Globus pallidus (tissue), 1 donor: Measurements from ENCODE around the gene PRKN.

Source experiments
- DNase-seq: peaks from one replicate; pipeline ENCODE4 v3.0.0-alpha.2; 2015; ENCODE audit warnings: low spot score

Gene PRKN

DNA sequence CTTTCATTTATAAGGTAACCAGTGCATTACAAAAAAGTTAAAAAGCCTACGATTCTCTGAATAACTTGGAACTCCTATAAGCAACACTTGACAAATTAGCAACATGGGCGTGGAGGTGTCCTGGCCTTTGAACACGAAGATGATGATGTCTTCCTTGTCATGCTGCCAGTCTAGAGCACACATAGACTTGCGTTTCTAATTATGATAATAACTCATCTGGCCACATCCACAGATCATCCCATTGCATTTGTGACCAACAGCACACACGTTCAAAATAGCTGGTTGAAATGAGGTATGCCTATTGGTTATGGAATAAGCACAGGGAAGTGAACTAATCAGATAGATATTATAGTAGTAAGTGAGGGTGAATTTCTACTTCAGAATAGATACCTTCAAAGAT is 608.9 kb downstream of the PRKN start:
- no peak for DNase-seq

DNA sequence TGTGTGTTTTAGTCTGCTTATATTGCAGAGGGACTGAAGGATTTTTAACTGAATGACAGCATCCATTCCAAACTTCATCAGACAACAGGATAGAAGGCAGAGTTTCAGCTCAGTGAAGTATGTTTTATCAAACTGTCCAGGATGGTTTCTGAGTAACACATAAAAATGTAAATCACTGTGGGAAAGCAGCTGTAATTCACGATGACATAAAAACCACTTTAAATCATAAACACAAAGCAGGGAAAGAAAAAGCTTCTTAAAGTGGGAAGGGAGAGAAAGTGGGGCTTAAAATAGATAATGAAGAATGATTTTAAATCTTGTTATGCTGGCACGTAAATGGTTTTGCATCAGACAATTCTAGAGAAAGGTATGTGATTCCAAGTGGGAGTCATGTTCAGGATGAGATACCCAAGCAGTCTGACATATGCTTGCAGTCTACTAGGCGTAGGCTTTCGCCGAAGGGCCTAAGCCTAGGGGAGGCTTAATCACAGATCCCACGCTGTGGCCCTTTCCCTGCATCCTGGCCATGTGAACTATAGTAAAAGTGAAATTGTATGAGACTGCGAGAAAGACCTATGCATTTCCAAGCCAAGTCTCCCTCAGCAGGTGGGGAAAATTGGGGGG is 610.6 kb downstream of the PRKN start:
- DNase-seq: no peak

DNA sequence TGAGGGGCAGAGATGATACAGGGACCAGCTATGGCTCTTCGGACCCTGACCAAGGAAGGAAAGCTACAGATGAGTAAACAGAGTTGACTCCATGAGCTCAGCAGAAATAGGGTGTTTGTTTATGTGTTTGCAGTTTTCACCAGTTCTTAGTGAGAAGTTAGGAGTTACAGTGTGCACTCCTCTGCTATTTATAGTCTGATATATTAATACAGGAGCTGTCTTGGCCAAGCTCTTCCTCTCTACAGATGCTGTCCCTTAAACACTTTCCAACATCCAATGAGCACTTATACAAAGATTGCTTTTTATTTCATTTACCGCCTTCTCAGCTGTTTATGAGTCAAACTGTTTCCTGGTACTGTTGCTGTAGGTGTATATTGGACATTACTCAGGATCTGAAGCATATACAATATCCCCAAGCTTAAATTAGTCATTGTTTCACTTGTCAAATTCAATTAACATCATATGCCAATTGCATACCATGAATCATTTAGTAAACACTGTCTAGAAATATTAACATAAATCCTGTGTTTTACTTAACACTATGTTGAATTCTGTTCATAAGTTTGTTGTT is 618.0 kb downstream of the PRKN start:
- DNase-seq: no peak

DNA sequence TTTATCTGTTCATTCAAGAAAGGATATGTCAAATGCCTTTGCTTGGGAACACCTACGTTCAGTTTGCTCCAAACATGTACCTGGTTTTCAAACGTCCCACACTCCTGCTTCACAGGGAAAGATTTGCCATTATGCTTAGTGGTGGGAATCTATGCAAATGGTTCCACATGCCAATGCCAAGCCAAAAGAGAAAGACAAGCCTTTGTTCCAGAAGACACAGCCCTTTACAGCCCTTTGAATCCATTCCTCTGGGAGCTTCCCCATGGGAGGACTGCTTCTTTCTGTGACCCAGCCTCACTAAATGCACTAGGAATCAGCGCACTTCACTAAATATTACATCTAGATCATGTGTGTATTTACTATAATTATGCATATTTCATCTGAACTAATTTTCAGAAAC is 619.5 kb downstream of the PRKN start:
- peak; percentile 22 for DNase-seq

DNA sequence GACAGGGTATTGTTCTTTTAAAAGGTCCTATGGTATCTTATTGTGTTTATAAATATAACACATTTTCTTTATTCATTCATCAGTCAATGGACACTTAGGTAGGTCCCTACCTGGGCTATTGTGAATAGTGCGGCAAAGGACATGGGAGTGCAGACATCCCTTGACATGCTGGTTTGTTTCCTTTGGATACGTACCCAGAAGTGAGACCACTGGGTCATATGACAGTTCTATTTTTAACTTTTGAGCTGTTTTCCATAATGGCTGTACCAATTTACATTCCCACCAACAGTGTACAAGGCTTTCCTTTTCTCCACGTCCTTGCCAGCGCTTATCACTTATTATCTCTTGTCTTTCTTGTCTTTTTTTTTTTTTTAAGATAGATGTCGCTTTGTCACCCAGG is 627.5 kb downstream of the PRKN start:
- no peak for DNase-seq

DNA sequence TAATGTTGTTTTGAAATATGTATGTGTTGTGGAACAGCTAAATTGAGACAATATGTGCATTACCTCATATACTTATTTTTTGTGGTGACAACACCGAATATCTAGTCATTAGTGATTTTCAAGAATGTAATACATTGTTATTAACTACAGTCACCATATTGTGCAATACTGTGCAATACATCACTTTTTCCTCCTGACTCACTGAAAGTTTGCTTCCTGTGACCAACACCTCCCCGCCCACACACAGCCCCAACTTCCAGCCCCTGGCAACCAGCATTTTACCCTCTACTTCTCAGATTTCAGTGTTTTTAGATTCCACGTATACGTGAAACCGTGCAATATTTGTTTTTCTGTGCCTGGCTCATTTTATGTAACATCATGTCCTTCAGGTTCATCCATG is 627.9 kb downstream of the PRKN start:
- no peak for DNase-seq

DNA sequence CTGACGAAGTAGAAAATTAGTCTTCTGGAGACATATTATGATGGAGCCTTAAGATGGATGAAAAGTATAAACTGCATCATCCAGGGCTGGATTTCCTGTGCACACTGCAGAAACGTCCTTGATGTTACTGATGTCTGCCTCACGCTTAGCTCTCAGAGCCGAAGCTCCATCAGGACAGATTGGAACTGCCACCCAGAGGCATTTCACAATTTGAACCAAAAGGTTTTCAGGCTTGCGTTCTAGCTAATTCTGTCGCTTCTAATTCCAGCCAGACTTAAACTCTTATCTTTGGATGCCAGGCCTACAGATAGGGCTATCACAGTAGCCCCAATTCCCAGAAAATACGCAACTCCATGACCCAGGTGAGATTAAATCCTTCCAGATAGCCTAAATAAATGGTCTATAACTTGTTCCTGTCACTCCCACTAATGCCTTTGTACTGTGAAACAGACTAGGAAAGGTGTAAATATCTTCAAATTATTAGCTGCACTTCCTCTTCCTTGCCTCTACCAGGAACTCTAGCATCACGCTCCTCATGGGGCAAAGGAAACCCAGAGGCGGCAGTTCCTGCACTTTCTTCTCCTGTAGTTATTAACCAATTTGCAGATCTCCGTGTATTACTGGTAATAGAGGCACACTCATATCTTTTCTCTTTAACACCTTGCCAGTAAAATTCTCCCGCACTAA is 634.6 kb downstream of the PRKN start:
- no peak for DNase-seq

DNA sequence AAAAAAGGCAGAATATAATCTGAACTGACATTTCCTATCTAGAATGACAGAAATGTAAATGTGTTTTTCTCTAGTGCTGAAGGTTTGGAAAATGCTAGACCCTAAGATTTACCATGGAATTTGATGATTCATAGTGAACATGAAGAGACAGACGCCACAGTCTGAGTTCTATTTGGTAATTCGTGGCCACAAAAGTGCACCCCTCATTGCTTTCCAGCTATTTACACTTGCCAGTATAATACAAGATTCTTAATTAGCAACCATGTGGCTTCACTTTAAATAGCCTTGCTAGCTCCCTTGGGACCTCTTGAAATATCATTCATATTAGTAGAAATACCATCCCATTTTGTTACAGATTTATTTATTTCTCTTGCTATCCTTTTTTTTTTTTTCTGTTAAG is 636.8 kb downstream of the PRKN start:
- no peak for DNase-seq

DNA sequence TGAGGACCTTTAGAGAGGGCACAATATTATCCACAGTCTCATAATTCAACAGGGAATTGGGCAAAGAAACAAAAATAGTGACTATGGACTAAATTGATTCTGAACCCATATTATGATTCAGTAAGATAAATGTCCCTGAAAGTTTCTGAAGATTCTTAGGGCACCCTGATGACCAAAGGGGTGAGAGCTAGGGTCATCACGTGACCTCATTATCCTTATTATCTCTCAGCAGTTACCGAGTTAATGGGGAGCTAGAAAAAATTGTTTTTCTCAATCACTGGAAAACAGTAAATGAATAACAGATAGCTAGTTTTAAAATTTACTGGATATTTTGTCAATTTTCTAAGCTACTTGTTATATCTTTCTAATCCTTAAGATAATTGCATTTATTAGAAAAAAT is 639.5 kb downstream of the PRKN start:
- DNase-seq: no peak

DNA sequence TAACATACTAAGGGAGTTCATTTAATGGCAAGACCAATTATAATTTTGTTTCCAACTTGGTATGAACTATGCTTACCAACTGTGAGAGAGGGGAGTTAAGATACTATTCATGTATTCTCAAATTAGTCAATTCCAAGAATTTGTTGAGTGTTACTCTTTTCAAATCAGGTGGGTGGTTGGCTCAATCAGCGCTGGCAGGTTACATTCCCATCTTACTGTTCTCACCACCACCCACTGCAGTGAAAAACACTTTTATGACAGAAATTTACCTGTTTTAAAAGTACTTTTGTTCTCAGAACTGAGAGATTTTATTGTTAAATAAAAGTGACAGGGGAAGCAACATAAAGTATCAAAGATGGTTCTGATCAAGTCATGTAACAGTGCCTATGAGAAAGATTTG is 642.0 kb downstream of the PRKN start:
- no peak for DNase-seq

DNA sequence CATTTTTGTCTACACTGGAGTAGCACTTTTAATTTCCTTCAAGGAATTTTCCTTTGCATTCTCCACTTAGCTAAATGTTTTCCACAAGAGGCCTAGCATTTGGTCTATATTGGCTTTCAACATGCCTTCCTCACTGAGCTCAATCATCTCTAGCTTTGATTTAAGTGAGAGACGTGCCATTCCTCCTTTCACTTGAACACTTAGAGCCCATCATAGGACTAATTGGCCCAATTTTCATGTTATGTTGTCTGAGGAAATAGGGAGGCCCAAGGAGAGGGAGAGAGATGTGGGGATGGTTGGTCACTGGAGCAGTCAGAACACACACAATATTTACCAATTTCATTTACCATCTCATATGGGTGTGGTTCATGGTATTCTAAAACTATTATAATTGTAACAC is 645.0 kb downstream of the PRKN start:
- DNase-seq: no peak

DNA sequence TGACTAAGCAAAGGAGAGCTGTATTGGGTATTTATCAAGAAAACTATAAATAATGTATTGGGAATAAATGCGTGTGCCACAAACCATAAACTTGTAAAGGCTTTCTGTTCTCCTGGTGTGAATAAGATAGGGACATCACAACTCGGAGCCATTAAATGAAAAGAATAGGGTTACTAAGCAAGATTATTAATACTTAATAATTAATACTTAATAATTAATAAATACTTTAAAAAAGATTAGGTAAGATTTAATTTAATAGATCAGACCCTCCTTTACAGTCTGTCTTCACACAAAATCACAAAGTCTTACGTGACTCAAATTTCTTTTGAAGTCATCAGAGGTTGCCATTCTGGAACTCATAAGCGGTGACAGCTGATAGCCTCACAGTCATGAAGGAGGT is 648.9 kb downstream of the PRKN start:
- DNase-seq: no peak

DNA sequence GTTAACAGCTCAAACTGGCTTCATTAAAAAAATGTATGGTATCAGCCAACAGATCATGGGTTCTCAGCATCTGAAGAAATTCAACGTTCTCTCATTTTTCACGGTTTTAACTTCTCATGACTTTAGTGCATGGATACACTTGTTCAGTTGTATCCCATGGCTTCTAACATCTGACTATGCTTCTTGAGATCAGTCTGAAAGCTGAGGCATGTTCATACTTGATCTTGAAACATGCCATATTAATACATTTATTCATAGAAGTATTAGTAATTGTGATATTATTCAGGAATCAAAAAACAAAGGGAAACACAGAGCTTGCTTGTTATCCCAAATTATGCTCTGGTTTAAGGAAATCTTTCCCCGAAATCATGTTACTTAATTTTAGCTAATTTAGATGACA is 649.4 kb downstream of the PRKN start:
- no peak for DNase-seq

DNA sequence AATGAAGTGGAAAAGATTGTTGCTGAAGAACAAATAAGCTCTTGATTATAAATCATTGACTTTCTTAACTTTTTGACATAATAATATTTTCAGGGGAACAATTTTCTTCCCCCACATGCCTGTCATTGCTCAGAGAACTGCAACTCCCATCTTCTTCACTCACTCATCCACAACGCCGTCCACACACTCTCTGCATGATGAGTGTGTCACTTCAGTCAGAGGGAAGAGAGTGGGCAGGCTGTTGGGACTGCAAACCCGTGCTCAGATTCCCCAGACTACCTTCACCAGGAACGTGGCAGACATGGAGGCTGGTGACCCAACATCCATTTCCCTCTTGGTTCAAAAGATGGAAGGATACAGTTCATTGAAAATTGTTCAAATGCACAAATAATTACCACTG is 650.8 kb downstream of the PRKN start:
- no peak for DNase-seq

DNA sequence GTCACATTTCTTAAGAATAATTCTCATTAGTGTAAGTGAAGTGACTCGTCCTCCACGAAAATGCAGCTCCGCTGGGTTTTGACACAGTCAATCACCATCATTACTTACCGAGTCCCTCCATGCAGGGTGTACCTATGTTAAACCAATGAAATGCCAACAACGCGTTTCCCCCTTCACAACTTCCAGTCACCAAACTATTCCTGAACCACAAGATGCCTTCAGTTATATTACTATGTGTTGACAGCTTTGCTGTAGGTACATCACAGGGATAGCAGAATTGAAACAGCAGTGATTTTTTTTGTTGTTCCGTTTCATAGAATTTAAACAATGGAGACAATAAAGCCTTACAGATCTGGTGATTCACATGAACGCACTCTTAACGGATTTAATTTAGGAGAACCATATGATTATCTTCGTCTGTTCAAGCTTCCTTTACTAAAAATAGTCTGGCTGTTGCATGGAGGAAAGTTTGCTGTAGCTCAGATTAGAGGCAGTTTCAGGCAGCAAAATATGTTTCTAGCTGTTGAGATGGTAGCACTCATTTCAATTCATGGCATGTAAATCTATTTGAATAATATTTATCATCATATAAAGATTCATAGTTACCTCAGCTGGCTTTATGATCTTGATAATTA is 652.8 kb downstream of the PRKN start:
- DNase-seq: no peak

DNA sequence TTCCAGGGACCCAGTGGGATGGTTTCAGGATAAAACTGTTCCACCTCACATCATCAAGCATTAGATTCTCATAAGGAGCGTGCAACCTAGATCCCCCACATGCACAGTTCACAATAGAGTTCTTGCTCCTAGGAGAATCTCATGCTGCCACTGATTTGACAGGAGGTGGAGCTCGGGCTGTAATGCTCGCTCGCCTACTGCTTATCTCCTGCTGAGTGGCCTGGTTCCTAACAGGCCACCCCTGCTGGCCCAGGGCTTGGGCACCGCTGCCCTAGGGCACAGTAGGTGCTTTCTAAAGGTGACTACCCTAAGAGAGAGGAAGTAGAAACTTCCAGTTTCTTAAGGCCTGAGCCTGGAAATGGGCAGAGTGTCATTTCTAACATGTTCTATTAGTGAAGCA is 656.9 kb downstream of the PRKN start:
- no peak for DNase-seq

DNA sequence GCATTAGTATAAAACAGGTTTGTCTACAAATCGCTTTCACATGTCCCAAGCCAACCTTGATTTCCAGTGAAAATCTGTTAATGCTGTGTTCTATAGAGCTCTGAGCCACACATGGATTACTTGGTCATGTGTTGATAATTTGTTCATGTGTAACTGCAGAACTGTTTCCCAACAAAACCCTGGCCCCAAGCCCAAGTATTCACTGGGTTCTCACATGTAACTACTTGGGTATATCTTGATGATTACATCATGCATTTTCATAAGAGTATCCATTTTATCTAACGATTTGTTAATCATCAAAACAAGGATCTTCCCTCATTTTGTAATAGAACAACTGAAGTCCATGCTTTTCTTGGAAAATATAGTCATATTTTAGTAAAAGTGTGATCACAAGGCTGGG is 657.6 kb downstream of the PRKN start:
- DNase-seq: no peak

DNA sequence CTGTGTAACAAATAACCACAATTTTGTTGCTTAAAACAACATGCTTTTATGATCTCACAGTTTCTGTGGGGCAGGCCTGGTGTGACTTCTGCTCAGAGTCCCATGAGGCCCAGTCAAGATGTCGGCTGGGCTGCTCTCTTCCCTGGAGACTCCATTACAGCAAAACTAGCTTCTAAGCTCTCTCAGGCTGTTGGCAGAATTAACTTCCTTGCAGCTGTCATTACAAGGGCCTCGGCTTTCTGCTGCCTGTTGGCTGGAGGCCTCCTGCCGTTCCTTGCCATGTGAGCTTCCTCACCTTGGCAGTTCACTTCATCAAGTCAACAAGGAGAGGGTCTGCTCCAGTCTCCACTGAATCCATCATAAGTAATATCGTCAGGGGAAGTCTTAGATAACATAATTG is 659.2 kb downstream of the PRKN start:
- no peak for DNase-seq

DNA sequence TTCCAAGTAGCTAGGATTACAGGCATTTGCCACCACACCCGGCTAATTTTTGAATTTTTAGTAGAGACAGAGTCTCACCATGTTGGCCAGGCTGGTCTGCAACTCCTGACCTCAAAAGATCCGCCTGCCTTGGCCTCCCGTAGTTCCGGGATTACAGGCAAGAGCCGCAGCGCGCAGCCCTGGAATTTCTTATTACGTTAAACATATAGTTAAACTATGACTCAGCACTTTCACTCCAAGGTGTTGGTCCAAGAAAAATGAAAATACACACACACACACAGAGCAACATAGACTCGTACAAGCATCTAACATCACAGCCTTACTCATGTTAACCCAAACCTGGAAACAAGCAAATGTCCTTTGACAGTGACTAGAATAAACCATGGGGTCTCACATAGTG is 663.9 kb downstream of the PRKN start:
- no peak for DNase-seq

DNA sequence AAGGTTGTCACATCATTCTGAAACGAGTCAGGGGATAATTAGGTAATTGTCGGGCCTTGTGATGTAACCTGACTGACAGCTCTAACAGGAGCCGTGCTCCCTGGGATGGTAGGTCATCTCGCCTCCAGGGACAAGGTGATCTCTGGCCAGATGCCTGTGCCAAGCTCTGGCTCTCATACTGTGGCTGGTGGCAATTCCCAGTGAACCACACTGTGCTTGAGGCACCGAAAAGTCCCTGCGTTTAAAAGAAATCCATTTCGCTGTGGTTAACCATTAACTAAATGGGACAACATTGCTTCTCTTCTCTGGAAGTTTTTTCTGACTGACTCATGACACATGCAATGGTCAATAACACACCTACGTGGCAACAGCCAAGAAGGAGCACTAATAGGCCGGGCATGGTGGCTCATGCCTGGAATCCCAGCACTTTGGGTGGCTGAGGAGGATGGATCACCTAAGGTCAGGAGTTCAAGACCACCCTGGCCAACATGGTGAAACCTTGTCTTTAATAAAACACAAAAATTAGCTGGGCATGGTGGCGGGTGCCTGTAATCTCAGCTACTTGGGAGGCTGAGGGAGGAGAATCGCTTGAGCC is 669.2 kb downstream of the PRKN start:
- no peak for DNase-seq

DNA sequence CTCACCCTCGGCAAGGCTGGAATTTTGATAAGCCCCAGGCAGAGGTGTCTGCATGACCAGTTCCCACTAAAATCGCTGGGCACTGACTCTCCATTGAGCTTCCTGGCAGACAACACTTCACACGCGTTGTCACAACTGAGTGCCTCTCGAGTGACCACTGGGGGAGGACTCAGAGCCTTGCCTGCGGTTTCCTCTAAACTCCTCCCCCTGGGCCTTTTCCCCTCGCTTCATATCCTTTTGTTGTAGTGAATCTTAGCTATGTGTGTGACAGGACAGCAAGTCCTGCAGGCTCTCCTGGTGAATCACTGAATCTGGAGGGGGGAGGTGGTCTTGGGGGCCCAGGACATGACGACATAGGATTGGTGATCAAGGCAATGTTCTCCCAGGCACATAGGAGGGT is 670.8 kb downstream of the PRKN start:
- DNase-seq: no peak

DNA sequence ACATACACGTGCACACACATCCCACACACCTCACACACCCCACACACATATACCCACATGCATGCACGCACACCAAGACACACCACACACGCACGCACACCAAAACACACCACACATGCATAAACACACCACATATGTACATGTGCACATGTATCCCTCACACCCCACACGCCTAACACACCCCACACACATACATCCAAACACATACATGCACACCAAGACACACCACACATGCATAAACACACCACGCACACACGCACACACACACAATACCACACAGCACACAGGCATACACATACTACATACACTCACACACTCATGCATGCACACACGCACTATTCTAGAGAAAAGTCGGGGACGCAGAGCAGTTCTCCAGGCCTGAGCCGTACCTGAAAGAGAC is 671.5 kb downstream of the PRKN start:
- DNase-seq: no peak

DNA sequence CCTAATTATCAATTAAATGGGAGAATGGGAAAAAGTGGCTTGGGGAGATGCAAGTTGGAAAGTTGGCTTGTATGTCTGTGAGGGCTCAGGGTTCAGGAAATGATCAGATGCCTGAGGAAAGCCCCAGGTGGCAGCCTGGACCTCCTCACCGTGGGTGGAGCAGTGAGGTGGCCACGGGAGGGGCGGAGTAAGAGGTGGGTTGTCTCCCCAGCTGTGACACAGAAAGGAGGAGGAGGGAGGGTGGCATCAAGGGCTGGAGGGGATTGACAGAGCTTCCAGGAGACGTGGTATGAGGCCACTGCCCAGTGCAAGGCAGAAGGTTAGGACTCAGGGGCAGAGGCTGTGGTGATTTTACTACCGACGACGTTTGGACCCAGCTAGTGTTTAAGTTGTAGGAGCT is 672.2 kb downstream of the PRKN start:
- DNase-seq: no peak
